ENCODE data around the gene SCGB2A2.

The SCGB2A2 gene

DNA sequence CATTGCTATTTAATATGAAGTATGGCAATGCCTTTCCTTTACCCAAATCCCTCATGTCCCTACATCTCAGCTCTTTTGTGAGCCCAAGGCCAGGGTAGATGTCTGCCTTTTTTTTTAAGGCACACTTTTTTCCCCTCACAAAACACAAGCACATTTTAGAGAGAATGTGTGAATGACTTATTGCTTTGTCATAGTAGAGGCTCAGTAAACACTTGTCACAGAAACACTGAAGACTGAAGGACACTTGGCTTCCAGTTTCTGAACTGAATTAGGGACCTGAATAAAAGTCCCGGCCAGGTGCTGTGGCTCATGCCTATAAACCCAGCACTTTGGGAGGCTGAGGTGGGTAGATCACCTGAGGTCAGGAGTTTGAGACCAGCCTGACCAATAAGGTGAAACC is 2.9 kb upstream of the SCGB2A2 start:
- ATAC-seq, result no peak
- no peak overlapping the region for H3K27ac Mint-ChIP-seq
- no peak overlapping the region for H3K4me3 Mint-ChIP-seq
- no peaks in the 10 kb centered on the region for H3K4me1 Mint-ChIP-seq
- no peaks in the 10 kb centered on the region for H3K36me3 Mint-ChIP-seq
- peaks cover 25% of the 10 kb centered on the region for H3K27me3 Mint-ChIP-seq
- no peaks in the 10 kb centered on the region for H3K9me3 Mint-ChIP-seq

GRCh38 chr11:62267576-62267975 is 2.4 kb upstream of the SCGB2A2 start:
- ATAC-seq, result no peak
- Mint-ChIP-seq H3K27ac (no peak overlapping the region), H3K27me3 (peaks cover 25% of the 10 kb centered on the region), H3K4me1 (no peaks in the 10 kb centered on the region), H3K9me3 (no peaks in the 10 kb centered on the region), H3K36me3 (no peaks in the 10 kb centered on the region), H3K4me3 (no peak overlapping the region)

DNA sequence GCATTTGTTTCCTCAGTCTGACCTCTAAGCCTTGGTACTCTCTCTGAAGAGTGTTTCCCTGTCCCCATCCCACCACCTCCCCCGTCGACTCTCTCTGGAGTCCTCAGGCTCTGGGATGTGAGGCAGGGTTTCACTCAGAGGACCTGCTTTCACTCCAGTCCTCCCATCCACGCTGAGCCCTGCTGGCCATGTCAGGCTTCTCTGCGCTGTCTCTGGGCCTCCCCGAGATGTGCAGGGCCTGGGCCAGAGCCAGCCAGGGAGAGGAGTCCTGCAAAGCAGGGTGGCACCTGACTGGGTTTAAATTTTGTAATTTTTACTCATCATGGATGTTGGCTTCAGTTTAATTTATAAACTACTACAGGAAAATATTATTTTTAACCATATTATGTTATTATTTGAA is 3.3 kb downstream of the SCGB2A2 start:
- Mint-ChIP-seq H3K36me3 (no peaks in the 10 kb centered on the region), H3K4me1 (no peaks in the 10 kb centered on the region), H3K27ac (no peak overlapping the region), H3K4me3 (no peak overlapping the region), H3K27me3 (peaks cover 8% of the 10 kb centered on the region), H3K9me3 (no peaks in the 10 kb centered on the region)
- no peak for ATAC-seq

DNA sequence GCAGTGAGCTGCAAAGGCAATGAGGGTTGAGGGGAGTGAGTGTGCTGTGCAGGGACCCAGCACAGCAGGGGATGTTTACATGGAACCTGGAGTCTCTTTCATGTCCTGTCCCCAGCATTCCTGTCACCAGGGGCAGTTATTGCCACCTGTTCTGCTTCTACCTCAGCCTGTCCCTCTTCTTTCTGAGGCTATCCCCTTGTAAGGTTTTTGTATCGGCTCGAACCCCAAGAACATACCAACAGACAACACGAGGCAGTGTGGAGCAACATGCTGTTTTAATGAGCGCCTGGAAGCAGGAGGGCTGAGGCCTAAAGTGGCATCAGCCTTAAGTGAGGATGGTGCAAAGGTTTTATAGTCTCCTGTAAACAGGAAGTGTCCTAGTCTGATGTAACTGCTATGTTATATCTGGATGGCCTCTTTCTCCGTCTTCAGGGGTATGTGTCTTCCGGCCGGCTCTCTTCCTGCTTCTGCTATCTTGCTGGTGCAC is 3.9 kb downstream of the SCGB2A2 start:
- Mint-ChIP-seq H3K27ac (no peak overlapping the region), H3K9me3 (no peaks in the 10 kb centered on the region), H3K36me3 (no peaks in the 10 kb centered on the region), H3K4me3 (no peak overlapping the region), H3K4me1 (no peaks in the 10 kb centered on the region), H3K27me3 (peaks cover 2% of the 10 kb centered on the region)
- no peak for ATAC-seq

GRCh38 chr11:62280452-62280851 is 10.5 kb downstream of the SCGB2A2 start:
- no peak overlapping the region for H3K27ac Mint-ChIP-seq
- H3K9me3 Mint-ChIP-seq, result peaks cover 3% of the 10 kb centered on the region
- peaks cover 13% of the 10 kb centered on the region for H3K27me3 Mint-ChIP-seq
- no peak for ATAC-seq
- no peak overlapping the region for H3K4me3 Mint-ChIP-seq
- no peaks in the 10 kb centered on the region for H3K36me3 Mint-ChIP-seq
- no peaks in the 10 kb centered on the region for H3K4me1 Mint-ChIP-seq

GRCh38 chr11:62295504-62295903 is 25.5 kb downstream of the SCGB2A2 start:
- ATAC-seq, result no peak
- H3K4me1 Mint-ChIP-seq, result no peaks in the 10 kb centered on the region
- H3K9me3 Mint-ChIP-seq, result peaks cover 2% of the 10 kb centered on the region
- H3K4me3 Mint-ChIP-seq, result no peak overlapping the region
- H3K36me3 Mint-ChIP-seq, result no peaks in the 10 kb centered on the region
- H3K27ac Mint-ChIP-seq, result no peak overlapping the region
- peaks cover 26% of the 10 kb centered on the region for H3K27me3 Mint-ChIP-seq

DNA sequence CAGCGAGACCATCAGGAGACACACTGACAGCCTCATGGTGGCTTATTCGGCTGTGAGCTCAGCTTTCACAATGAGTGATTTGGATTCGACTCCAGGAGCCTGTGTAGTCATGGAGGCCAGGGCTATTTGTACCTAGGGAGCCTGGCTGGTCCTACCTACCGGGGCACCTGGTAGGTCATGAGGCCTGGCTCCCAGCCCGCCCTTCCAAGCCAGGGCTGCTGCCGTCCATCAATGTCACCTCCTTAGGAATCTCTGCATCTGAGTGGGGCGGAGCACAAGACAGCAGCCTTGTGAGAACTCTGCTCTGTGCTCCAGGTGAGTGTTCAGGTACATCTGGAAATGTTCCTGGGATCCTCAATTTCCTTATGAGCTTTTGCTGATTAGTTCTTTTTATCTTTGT is 29.0 kb downstream of the SCGB2A2 start, which contains the start of gene SCGB1D4:
Gene SCGB1D4, minus strand, starts transcription at position 101 of the 400 bp plus-strand sequence. Its CDS starts 65 bp downstream, at position 36.
- no peak within 1 kb of the TSS for H3K27ac Mint-ChIP-seq
- H3K36me3 Mint-ChIP-seq, result no peaks in the 10 kb centered on the region
- peak; percentile 8 for ATAC-seq
- H3K27me3 Mint-ChIP-seq, result peaks cover 25% of the 10 kb centered on the region
- H3K4me1 Mint-ChIP-seq, result no peaks in the 10 kb centered on the region
- H3K9me3 Mint-ChIP-seq, result no peaks in the 10 kb centered on the region
- no peak within 1 kb of the TSS for H3K4me3 Mint-ChIP-seq

DNA sequence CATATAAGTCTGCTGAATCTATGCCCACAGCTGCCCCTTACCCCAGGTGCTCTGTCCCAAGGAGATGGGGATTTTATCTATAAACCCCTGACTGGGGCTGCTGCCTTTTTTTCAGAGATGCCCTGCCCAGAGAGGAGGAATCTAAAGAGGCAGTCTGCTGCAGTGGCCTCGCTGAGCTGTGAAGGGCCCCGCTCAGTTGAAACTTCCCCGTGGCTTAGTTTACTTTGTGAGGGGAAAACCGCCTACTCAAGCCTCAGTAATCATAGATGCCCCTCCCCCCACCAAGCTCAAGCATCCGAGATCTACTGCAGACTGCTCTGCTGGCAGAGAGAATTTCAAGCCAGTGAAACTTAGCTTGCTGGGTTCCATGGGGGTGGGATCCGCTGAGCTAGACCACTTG is 36.3 kb downstream of the SCGB2A2 start:
- Mint-ChIP-seq H3K4me1 (peaks cover 3% of the 10 kb centered on the region), H3K36me3 (no peaks in the 10 kb centered on the region), H3K4me3 (no peak overlapping the region), H3K27me3 (peaks cover 35% of the 10 kb centered on the region), H3K27ac (no peak overlapping the region), H3K9me3 (peaks cover 6% of the 10 kb centered on the region)
- ATAC-seq, result no peak

- Mint-ChIP-seq H3K4me3 (no peak overlapping the region), H3K36me3 (no peaks in the 10 kb centered on the region), H3K9me3 (peaks cover 6% of the 10 kb centered on the region), H3K27ac (no peak overlapping the region), H3K4me1 (peaks cover 16% of the 10 kb centered on the region), H3K27me3 (peaks cover 48% of the 10 kb centered on the region)
- ATAC-seq, result no peak
These were observed 38.0 kb downstream of the SCGB2A2 start for GRCh38 chr11:62307950-62308349.

DNA sequence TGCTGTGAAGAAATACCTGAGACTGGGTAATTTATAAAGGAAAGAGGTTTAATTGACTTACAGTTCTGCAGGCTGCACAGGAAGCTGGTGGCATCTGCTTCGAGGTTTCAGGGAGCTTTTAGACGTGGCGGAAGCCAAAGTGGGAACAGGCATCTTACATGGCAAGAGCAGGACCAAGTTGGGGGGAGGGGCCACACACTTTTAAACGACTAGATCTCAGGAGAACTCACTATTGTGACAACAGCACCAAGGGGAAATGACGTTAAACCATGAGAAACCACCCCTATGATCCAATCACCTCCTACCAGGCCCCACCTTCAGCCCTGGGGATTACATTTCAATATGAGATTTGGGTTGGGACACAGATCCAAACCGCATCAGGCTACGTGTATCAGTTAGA is 40.0 kb downstream of the SCGB2A2 start:
- Mint-ChIP-seq H3K36me3 (no peaks in the 10 kb centered on the region), H3K4me3 (no peak overlapping the region), H3K9me3 (peaks cover 6% of the 10 kb centered on the region), H3K27ac (no peak overlapping the region), H3K27me3 (peaks cover 55% of the 10 kb centered on the region), H3K4me1 (peaks cover 16% of the 10 kb centered on the region)
- no peak for ATAC-seq

GRCh38 chr11:62315431-62315830 is 45.5 kb downstream of the SCGB2A2 start:
- H3K4me3 Mint-ChIP-seq, result no peak overlapping the region
- no peak overlapping the region for H3K27ac Mint-ChIP-seq
- H3K9me3 Mint-ChIP-seq, result no peaks in the 10 kb centered on the region
- H3K27me3 Mint-ChIP-seq, result peaks cover 57% of the 10 kb centered on the region
- ATAC-seq, result no peak
- H3K36me3 Mint-ChIP-seq, result no peaks in the 10 kb centered on the region
- H3K4me1 Mint-ChIP-seq, result peaks cover 16% of the 10 kb centered on the region

- Mint-ChIP-seq H3K9me3 (no peaks in the 10 kb centered on the region), H3K27ac (no peak overlapping the region), H3K4me3 (no peak overlapping the region), H3K36me3 (no peaks in the 10 kb centered on the region), H3K4me1 (no peaks in the 10 kb centered on the region), H3K27me3 (peaks cover 46% of the 10 kb centered on the region)
- no peak for ATAC-seq
These were observed 52.6 kb downstream of the SCGB2A2 start for GRCh38 chr11:62322524-62322923.

Data from stimulated activated memory B cell treated with anti-CD40 and anti-IgM and Interleukin-4, amounts not matched to agents 10 μg/mL and 1 μg/mL and 100 μg/mL, for 72 hours (primary cell).